HG03439 (cell line): Measurements from ENCODE around the gene LENG1.
"Not testable (repeated sequence)": the region's sequence is repeated elsewhere in the genome, so short reads cannot be mapped to it uniquely, and the experiment has no call there.

Experiments
- ATAC-seq: cut with Tn5 transposase; IDR thresholded peaks from one replicate; pipeline ENCODE4 v1.9.1; 2021; ENCODE audit warnings: mild to moderate bottlenecking, moderate library complexity; ENCODE audit not compliant: unreplicated experiment

The LENG1 gene

GRCh38 chr19:54159352-54160181, at the start of gene LENG1:
LENG1 (minus strand) TSS chr19:54159721; CDS start chr19:54159695, 26 bp downstream.
- ATAC-seq, result peak; percentile 90

DNA sequence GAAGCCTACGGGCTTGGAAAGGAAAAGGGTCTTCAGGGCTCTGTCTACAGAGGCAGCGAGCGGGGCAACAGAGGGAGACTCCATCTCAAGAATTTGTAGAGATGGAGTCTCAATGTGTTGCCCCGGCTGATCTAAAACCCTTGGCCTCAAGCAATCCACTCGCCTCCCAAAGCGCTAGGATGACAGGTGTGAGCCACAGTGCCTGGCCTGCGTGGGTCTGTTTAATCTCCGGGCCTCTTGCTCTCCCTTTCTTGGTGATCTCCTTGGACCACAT, 49.2 kb upstream of the LENG1 start:
- no peak for ATAC-seq

DNA sequence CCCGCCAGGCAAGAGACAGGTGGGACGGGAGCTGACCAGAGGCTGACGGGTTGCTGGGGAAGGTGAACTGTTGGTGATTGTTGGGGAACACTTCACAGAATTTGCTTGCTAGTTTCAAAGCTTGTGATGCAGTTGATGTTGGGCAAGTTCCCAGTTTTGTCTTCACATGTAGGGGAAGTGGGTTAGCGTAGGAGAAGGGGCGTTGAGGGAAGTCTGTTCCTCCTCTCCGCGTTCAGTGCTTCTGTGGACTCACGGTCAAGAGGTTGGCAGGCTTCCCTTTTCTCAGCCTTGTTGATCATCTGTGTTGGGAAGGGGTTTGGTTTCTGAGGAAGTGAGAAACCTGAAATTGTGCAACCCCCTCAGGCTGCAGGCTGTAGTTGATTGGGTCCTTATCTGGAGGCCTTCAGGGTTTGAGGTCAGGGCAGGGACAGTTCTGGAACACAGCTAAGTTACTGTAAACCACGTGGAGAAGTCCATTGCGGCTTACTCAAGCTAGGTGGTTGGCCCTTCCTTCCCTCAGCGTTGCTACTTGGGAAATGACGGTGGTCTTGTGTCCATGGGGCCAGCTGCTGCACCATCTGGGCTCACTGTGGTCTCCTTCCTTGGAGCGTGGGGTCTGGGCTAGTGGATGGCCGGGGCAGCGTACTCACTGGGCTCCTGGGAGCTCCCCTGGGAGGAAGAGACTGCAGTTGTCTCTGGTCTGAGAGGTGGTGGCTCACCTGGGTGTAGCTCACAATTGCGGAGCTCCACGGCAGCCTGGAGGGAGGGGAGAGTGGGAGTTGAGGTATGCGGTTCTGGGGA, 48.7 kb upstream of the LENG1 start:
- ATAC-seq, result no peak

- no peak for ATAC-seq
These were observed 48.1 kb upstream of the LENG1 start for GRCh38 chr19:54207676-54207982.

GRCh38 chr19:54207193-54207592, 47.7 kb upstream of the LENG1 start:
- not testable (repeated sequence) for ATAC-seq

DNA sequence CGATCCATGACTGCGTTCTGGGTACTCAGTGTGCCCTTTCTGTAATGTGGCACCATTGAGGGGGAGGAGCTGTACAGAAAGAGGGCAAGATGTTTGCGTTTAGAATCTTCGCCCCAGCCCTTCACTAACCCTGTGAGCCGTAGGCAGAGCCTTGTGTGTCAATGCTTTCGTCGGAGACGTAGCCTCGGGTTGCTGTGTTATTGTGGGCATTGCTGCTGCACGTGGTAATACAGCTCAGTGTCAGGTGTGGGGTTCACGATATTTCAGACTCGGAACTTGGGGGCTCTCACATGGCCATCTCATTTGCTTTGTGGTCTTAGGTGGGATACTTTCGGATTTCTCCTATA, 47.3 kb upstream of the LENG1 start:
- no peak for ATAC-seq

- ATAC-seq, result no peak
These were observed 46.7 kb upstream of the LENG1 start for GRCh38 chr19:54206030-54206830.

DNA sequence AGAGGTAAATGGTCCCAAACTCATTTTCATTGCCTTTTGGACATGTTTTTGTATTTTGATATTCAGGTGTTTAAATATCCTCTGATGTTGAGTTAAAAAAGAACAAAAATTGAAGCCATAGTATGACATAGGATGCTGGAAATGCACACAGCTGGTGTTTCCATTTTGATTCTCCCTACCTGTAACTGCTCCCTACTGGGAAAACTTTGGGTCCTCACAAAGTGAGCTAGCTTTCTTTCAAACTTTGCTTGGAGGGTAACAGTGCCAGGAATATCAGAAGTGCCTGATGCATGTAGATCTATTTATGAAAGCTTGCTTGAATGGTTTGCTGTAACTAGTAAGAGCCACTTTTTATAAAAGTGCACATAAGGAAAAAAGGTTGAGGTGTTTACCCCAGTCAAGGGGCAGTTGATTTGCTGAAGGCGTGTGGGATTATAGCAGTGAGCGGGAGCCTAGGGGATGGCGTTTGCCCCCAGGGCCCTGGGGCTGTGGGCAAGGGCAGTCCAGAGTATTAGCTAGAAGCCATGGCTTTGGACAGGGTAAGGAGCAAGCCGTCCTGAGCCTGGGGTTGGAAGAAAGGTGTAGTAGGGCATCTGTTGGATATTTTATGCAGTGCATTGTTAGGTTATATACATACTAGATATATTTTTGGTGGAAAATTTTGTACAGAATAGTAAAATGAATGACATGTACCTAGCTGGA, 45.4 kb upstream of the LENG1 start:
- no peak for ATAC-seq

GRCh38 chr19:54203151-54203611, 43.7 kb upstream of the LENG1 start:
- ATAC-seq, result no peak

GRCh38 chr19:54201980-54202379, 42.5 kb upstream of the LENG1 start:
- no peak for ATAC-seq

- ATAC-seq, result no peak
These were observed 41.7 kb upstream of the LENG1 start for GRCh38 chr19:54201172-54201701.

DNA sequence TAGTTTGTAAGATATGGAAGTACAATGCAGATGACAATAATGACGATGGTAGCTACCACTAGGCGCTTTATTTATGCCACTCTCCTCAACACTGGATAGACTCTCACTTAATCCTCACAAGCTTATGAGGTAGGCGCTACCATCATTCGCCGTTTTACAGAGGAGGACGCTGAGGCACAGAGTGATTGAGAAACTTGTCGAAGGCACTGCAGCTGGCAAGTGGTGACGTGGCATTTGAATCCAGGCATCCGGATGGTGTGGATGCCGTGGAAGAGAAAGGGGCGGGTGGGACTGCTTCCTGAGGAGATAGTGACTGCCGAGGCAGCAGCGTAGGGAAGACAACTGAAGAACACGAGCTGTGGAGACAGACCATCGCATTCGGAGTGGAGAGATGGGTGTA, 39.9 kb upstream of the LENG1 start:
- no peak for ATAC-seq

DNA sequence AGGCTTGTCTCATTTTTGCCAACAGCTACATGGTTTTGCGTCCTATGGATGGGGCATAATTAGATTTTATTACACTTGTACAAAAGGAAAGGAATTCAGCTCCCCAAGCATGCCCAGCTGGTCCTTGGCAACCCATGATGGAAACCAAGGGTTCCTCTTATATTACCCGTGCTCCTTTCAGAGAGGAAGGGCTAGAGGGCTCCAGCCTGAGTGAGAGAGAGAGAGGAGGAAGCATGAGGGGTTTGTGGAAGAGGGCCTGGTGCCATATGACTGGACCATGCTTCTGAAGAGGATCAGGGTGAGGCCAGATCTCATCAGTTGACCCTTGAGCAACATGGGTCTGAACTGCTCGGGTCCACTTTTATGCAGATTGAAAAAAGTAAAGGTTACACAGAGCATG, 37.6 kb upstream of the LENG1 start:
- ATAC-seq, result no peak

GRCh38 chr19:54196536-54196935, 37.0 kb upstream of the LENG1 start:
- no peak for ATAC-seq

DNA sequence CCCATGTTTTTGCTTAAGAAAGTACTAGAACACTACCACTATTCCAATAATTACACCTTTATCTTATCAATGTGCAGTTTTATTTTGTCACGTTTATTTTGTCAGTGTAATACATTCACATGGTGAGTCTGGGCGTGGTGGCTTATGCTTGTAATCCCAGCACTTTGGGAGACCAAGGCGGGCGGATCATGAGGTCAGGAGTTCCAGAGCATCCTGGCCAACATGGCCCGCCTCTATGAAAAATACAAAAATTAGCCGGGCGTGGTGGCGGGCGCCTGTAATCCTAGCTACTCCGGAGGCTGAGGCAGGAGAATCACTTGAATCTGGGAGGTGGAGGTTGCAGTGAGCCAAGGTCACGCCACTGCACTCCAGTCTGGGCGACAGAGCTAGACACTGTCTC, 34.9 kb upstream of the LENG1 start:
- not testable (repeated sequence) for ATAC-seq

- no peak for ATAC-seq
These were observed 33.5 kb upstream of the LENG1 start for GRCh38 chr19:54193011-54193410.

DNA sequence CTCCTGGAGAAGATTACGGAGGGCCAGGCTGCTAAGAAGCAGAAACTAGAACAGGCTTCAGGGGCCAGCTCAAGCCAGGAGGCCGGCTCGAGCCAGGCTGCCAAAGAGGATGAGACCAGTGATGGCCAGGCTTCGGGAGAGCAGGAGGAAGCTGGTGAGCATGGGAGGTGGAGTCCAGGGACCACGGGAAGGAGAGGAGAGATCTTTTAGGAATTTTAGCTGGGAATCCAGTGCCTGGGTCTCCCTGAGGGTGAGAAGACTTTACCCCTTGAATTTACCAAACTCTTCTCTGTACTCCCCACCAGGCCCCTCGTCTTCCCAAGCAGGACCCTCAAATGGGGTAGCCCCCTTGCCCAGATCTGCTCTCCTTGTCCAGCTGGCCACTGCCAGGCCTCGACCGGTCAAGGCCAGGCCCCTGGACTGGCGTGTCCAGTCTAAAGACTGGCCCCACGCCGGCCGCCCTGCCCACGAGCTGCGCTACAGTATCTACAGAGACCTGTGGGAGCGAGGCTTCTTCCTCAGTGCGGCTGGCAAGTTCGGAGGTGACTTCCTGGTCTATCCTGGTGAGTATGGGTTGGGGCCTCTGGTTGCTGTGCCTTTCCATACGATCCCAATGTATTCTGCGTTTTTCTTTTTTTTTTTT, 32.4 kb upstream of the LENG1 start:
- ATAC-seq, result no peak

DNA sequence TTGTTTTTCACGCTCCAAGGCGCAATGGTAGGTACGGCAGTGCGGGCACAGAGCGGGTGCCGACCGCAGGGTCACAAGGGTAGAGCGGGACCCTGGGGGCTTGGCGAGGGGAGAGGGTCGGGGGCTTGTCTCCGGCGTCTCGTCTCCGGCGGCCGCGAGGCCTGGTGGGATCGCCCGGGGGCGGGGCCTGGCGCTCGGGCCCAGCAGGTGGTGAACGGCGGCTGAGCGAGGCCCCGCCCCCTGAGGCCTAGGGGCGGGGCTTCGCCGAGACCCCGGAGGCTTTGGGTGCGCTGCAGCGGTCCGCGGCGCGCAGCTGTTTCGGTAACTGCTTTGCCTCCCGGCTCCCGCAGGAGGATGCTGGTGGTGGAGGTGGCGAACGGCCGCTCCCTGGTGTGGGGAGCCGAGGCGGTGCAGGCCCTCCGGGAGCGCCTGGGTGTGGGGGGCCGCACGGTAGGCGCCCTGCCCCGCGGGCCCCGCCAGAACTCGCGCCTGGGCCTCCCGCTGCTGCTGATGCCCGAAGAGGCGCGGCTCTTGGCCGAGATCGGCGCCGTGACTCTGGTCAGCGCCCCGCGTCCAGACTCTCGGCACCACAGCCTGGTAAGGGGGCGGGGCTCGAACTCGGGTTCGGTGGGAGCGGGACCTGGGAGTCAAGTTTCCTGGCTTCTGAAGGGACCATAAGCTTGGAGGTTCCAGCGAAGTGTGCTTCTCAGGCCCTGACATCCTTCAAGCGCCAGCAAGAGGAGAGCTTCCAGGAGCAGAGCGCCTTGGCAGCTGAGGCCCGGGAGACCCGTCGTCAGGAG, 31.7 kb upstream of the LENG1 start, which contains the start of gene TSEN34:
TSS of gene TSEN34 (plus strand) at position 298 of the 800 bp plus-strand sequence. CDS start at position 355, 57 bp downstream.
- peak; percentile 26 for ATAC-seq

- peak; percentile 51 for ATAC-seq
These were observed 31.0 kb upstream of the LENG1 start for GRCh38 chr19:54190503-54191010.
